GM12891 (cell line): ENCODE measurements around the gene PPFIBP2.
A peak's percentile ranks its signal among the peaks of the same experiment; 100 is the strongest.

ENCODE experiments used
- DNase-seq: peaks from one replicate; pipeline ENCODE4 v3.0.0; 2011; ENCODE audit warnings: low spot score; ENCODE audit not compliant: insufficient read length
- FAIRE-seq: peaks from 2 replicates; lab custom pipeline; 2011; peaks lifted over from hg19 to GRCh38; lab: Jason Lieb, UNC
- PAX5 ChIP-seq: IDR thresholded peaks from 2 replicates; pipeline ENCODE4 v1.6.1; 2011; ENCODE audit warnings: low read length, moderate library complexity, mild to moderate bottlenecking; ENCODE audit not compliant: insufficient read depth, severe bottlenecking
- POLR2A ChIP-seq: IDR thresholded peaks from 2 replicates; pipeline ENCODE4 v1.6.1; 2011; ENCODE audit warnings: low read depth, low read length, control low read depth
- POLR2AphosphoS5 ChIP-seq: IDR thresholded peaks from 2 replicates; pipeline ENCODE4 v1.6.1; 2011; ENCODE audit warnings: low read depth, low read length, control low read depth
- POU2F2 ChIP-seq: IDR thresholded peaks from 2 replicates; pipeline ENCODE4 v1.6.1; 2011; ENCODE audit warnings: low read depth, mild to moderate bottlenecking, control low read depth, low read length, moderate library complexity
- SPI1 ChIP-seq: IDR thresholded peaks from 2 replicates; pipeline ENCODE4 v1.6.1; 2011; ENCODE audit warnings: low read depth, low read length, control low read depth
- TAF1 ChIP-seq: IDR thresholded peaks from 2 replicates; pipeline ENCODE4 v1.6.1; 2011; ENCODE audit warnings: low read depth, low read length, control low read depth

PPFIBP2 gene

DNA sequence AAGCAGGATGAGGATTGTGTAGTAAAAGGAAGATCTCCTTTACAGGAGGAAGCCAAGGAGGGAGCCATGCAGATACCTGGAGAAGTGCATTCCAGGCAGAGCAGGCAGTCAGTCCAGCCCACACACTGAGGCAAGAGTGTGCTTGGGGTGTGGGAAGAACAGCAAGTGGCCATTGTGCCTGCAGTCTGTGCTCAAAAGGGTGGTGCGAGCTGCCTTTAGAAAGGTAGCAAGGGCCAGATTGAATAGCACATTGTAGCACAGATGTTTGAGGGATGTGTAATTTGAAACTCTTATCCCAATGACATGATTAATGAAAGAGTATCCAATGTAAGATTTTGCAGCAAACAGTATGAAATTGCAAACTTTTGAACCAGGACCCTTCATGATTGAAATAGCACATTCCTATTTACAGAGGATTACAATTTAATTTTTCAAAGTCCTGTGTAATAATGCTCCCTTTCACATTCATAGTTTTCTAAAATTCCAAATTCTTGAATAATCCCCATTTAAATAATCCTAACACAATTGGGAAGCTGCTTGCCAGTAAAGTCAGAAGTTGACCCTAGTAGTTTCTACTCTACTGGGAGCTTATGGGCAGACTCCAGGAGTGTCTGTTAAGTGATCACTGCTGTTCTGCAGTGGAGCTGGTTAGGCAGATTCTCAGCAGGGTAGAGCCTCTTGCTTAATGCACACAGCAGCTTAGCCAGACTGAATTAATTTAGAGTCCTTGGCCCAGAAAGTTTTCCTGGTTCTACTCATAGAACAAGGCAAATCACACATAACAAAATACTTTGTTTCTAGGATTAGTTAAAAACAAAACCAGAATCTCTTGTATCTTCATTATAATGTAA lies 81.4 kb downstream of the PPFIBP2 start:
- FAIRE-seq (no peak), DNase-seq (no peak)
- TF ChIP-seq POLR2A = no peak
- no peak for TF ChIP-seq POLR2AphosphoS5

DNA sequence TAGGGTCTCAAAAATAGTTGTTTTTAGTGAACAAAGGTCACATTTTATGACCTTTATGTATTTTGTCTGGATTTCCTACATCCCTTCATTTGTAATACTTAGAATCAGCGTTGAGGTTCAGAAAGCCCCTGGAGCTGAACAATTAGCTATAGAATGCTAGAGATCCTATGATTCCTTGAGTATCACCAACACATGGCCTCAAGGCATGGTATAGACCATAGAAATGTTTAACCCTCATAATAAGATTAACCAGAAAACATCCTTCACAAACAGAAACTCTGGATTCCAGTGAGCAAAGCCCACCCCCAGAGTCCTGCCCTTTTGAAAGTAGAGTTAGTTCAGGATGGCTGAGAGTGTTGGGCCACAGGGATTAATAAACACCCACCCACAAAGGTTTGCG lies 82.2 kb downstream of the PPFIBP2 start:
- no peak for FAIRE-seq
- no peak for TF ChIP-seq PAX5
- no peak for TF ChIP-seq POLR2AphosphoS5
- no peak for TF ChIP-seq TAF1
- no peak for TF ChIP-seq POLR2A
- no peak for TF ChIP-seq SPI1
- TF ChIP-seq POU2F2 = no peak
- no peak for DNase-seq

DNA sequence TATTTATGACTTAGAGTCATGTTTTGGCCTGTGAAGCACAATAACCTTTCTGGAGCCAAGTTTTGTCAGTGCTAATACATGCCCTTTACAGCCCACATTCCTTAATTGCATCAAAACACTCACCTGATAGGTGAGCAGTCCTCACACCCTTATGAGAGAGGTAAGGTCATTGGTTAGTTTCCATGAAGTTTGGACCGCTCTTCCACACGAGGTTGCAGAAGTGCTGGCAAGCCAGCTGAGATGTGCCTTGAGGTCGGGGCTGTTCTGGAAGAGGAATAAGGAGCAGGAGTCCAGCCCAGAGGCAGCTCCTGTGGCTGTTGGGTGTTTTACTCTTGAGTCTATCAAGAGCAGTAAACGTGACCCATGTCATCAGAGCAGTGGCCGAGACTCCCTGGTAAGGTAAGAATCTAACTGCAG lies 83.2 kb downstream of the PPFIBP2 start:
- DNase-seq (no peak), FAIRE-seq (no peak)
- TF ChIP-seq POU2F2 = no peak
- TF ChIP-seq TAF1 = no peak
- no peak for TF ChIP-seq POLR2AphosphoS5
- TF ChIP-seq POLR2A = no peak
- TF ChIP-seq PAX5 = no peak
- no peak for TF ChIP-seq SPI1

GRCh38 chr11:7597620-7598019 lies 83.8 kb downstream of the PPFIBP2 start:
- no peak for TF ChIP-seq SPI1
- no peak for TF ChIP-seq POLR2A
- TF ChIP-seq PAX5 = no peak
- TF ChIP-seq POLR2AphosphoS5 = no peak
- TF ChIP-seq POU2F2 = no peak
- TF ChIP-seq TAF1 = no peak
- DNase-seq = no peak

GRCh38 chr11:7599209-7599608 lies 85.4 kb downstream of the PPFIBP2 start:
- FAIRE-seq = no peak
- DNase-seq = no peak
- TF ChIP-seq PAX5 (no peak), POU2F2 (no peak), SPI1 (no peak), POLR2AphosphoS5 (no peak), POLR2A (no peak), TAF1 (no peak)

More at GRCh38 chr11:7597620-7598019, 83.8 kb downstream of the PPFIBP2 start:
- FAIRE-seq = no peak

GRCh38 chr11:7600205-7600775 lies 86.5 kb downstream of the PPFIBP2 start:
- no peak for TF ChIP-seq POLR2A
- no peak for TF ChIP-seq SPI1
- no peak for TF ChIP-seq POU2F2
- TF ChIP-seq POLR2AphosphoS5 = no peak
- FAIRE-seq = no peak
- DNase-seq = no peak

DNA sequence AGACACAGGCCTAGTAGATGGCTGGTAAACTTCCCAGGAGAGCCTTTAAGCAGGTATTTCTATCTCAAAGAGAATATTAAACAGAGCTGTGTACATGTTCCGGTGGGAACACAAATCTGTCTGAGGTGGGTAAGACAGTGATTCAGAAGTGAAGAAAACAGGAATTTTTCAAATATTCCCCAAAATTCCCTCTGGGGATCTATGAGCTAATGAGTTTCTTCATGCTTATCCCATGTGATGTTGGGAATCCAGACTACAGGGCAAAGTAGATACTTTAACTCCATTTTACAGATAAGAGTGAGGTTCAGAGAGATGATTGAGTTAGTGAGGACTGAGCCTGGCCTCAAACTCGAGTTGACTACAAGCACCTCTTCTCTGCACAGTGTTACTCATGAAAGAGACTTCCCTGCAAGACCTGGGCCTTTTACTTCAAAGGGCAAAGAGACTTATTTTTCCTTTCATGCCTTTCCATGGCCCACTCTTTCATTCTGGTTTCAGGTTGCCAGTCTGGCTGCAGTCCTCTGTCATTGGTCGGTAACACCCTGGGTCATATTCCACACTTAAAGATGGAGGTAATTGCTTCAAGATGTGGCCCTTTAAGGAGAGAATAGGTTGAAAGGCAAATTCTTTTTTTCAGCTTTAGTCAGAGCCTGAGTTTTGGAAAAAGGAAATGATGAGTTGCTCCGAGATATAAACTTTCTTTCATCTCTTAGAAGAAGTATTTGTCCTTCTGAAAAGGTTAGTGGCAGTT lies 89.4 kb downstream of the PPFIBP2 start:
- no peak for TF ChIP-seq POLR2AphosphoS5
- no peak for TF ChIP-seq POLR2A
- TF ChIP-seq SPI1 = no peak
- no peak for TF ChIP-seq PAX5
- TF ChIP-seq TAF1 = no peak
- no peak for TF ChIP-seq POU2F2
- DNase-seq (no peak), FAIRE-seq (no peak)

DNA sequence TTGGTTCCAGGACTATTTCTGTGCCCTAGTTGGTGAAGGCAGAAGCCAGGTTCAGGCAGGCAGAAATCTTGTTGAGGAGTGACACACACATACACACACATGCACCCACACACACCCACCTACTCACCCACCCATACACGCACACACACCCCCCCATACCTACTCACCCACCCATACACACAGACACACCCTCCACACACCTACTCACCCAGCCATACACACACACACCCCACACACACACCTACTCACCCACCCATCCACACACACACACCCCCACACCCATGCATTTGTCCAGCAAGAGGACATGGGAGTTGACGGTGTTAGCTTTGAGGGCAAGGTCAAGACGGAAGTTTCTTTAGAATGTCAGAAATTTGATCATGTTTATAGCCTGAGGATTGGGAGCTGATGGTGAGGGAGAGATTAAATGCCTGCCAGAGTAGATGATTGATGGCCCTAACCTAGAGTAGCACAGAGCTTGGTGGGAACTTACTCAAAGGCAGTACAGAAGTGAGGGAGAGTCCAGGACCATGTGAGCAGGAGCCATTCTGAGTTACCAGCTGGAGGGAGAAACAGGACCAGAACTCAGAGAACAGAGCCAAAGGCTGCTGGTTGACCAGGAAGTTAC lies 90.6 kb downstream of the PPFIBP2 start:
- FAIRE-seq = peak; percentile 33
- no peak for DNase-seq
- TF ChIP-seq POLR2A = no peak
- TF ChIP-seq TAF1 = no peak
- no peak for TF ChIP-seq SPI1
- no peak for TF ChIP-seq POU2F2
- no peak for TF ChIP-seq POLR2AphosphoS5
- no peak for TF ChIP-seq PAX5
